ENCODE results near the gene AGBL2.
A peak's percentile ranks its signal among the peaks of the same experiment; 100 is the strongest.
"Not testable (repeated sequence)": the region's sequence is repeated elsewhere in the genome, so short reads cannot be mapped to it uniquely, and the experiment has no call there.

The AGBL2 gene

GRCh38 chr11:47715082-47715669 is at the start of gene AGBL2:
Gene AGBL2, minus strand, starts transcription at chr11:47715369. Its CDS starts 719 bp downstream, at chr11:47714650.
- DNase-seq (ENCODE audit: low read depth in 2 of 2): peak; percentile 67 to 79

GRCh38 chr11:47759291-47759690 is 44.1 kb upstream of the AGBL2 start:
- not testable (repeated sequence) for DNase-seq (ENCODE audit: low read depth in 2 of 2)

- no peak for DNase-seq (ENCODE audit: low read depth in 2 of 2)
Measured at GRCh38 chr11:47756208-47756607, 41.0 kb upstream of the AGBL2 start.

- no peak for DNase-seq (ENCODE audit: low read depth in 2 of 2)
Measured at GRCh38 chr11:47750725-47751124, 35.6 kb upstream of the AGBL2 start.

- not testable (repeated sequence) for DNase-seq (ENCODE audit: low read depth in 2 of 2)
Measured at GRCh38 chr11:47742494-47742893, 27.3 kb upstream of the AGBL2 start.

- not testable (repeated sequence) for DNase-seq (ENCODE audit: low read depth in 2 of 2)
Measured at GRCh38 chr11:47737817-47738216, 22.6 kb upstream of the AGBL2 start.

- no peak for DNase-seq (ENCODE audit: low read depth in 2 of 2)
Measured at GRCh38 chr11:47732271-47732670, 17.1 kb upstream of the AGBL2 start.

GRCh38 chr11:47731475-47731874 is 16.3 kb upstream of the AGBL2 start:
- DNase-seq (ENCODE audit: low read depth in 2 of 2): no peak

- DNase-seq (ENCODE audit: low read depth in 2 of 2): no peak
Measured at GRCh38 chr11:47726878-47727514, 11.8 kb upstream of the AGBL2 start.

GRCh38 chr11:47726118-47726442 is 10.9 kb upstream of the AGBL2 start:
- DNase-seq (ENCODE audit: low read depth in 2 of 2): no peak

GRCh38 chr11:47725442-47726117 is 10.4 kb upstream of the AGBL2 start:
- no peak for DNase-seq (ENCODE audit: low read depth in 2 of 2)

GRCh38 chr11:47724041-47724729 is 9.0 kb upstream of the AGBL2 start:
- no peak for DNase-seq (ENCODE audit: low read depth in 2 of 2)

- no peak for DNase-seq (ENCODE audit: low read depth in 2 of 2)
Measured at GRCh38 chr11:47723041-47723440, 7.9 kb upstream of the AGBL2 start.

GRCh38 chr11:47720651-47721050 is 5.5 kb upstream of the AGBL2 start:
- DNase-seq (ENCODE audit: low read depth in 2 of 2): no peak

GRCh38 chr11:47716692-47717091 is 1.5 kb upstream of the AGBL2 start:
- DNase-seq (ENCODE audit: low read depth in 2 of 2): no peak

GRCh38 chr11:47714554-47715081 is 551 bp downstream of the AGBL2 start:
- DNase-seq (ENCODE audit: low read depth in 2 of 2): no peak

- no peak for DNase-seq (ENCODE audit: low read depth in 2 of 2)
Measured at GRCh38 chr11:47711816-47712215, 3.4 kb downstream of the AGBL2 start.

GRCh38 chr11:47711225-47711624 is 3.9 kb downstream of the AGBL2 start:
- no peak for DNase-seq (ENCODE audit: low read depth in 2 of 2)

- DNase-seq (ENCODE audit: low read depth in 2 of 2): not testable (repeated sequence)
Measured at GRCh38 chr11:47707275-47707786, 7.8 kb downstream of the AGBL2 start.

- no peak for DNase-seq (ENCODE audit: low read depth in 2 of 2)
Measured at GRCh38 chr11:47705721-47706120, 9.4 kb downstream of the AGBL2 start.

GRCh38 chr11:47691979-47692378 is 23.2 kb downstream of the AGBL2 start:
- no peak for DNase-seq (ENCODE audit: low read depth in 2 of 2)

GRCh38 chr11:47689480-47689879 is 25.7 kb downstream of the AGBL2 start:
- DNase-seq (ENCODE audit: low read depth in 2 of 2): no peak
